Measurements from ENCODE around the gene TSSC4. TPM values are rescaled to one million over a fixed set of nuclear protein-coding genes. Genes with fewer than 3 reads are reported as not detected.
A peak's percentile ranks its signal among the peaks of the same experiment; 100 is the strongest.

TSSC4 gene
- total RNA-seq, 1 experiment from 2014 or later: 22.9 TPM

- DNase-seq (ENCODE audit: low read depth): no peak
Measured at GRCh38 chr11:2417856-2418692, 17.5 kb downstream of the TSSC4 start.

- no peak for DNase-seq (ENCODE audit: low read depth)
Measured at GRCh38 chr11:2418693-2419360, 18.3 kb downstream of the TSSC4 start.

GRCh38 chr11:2419638-2420501 lies 19.3 kb downstream of the TSSC4 start:
- peak; percentile 57 for DNase-seq (ENCODE audit: low read depth)

DNA sequence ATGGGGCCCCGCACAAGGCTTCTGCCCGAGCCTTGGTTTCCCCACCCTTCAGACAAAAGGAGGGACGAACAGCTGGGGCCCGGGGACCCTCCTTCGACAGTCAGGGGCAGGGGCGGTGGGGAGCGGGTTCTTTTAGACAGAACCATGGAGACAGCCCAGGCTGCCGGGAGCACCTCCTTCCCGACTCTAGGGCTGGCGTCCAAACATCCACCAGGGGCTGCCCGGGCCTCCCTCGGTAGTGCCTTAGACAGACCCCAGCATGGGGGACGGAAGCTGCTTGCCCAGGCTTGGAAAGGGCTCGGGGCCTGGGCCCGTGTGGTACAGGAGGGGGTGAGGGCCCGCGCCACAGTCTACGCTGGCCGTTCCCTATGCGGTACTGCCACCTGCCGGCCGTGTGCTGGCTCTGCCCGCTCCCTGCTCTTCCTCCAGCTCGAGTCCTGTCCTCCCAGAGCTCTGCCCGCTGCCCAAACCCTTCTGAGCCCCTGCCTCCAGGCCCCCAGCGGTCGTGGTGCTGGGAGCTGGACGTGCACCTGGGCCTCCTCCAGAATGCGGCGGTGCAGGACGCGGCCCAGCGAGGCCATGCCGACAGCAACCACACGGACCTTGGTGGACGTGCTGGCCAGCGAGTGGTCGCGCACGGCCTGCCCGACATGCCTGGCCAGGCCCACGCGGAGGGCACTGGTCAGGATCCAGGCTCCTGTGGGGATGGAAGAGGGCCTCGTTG lies 20.1 kb downstream of the TSSC4 start:
- DNase-seq (ENCODE audit: low read depth): peak; percentile 41

DNA sequence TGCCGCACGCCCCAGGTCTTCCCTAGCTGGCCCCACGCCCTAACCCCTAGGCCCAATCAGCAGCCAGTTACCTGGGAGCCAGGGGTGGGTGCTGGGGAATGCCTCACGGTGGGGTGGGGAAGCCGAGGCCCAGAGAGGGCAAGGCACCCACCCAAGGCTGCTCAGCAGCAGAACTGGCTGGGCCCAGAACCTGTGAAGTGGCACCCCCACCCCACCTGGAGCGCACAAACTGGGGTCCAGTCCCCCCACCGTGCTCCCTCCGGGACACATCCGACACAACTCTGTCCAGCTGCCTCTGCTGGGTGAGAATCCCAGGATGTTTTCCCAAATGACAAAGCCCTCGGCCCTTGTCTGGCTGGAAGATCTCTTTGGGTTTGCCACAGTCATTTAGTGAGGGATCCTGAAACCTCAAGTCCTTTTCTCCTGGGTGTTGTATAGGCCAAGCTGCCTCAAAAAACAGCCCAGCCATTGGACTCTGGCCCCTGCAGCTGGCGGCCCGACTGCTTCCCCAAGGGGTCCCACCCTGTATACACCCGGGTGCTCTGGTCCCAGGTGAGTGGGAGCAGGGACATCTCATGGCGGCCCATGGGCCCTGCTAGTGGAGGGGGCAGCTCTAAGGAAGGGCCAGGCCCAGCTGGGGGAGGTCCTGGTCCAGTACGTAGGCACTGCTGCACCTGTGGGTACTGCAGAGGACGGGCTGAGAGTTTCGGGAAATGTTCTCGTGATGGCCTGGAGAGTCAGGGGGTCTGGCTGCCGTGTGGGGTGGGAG lies 20.9 kb downstream of the TSSC4 start:
- DNase-seq (ENCODE audit: low read depth): no peak

DNA sequence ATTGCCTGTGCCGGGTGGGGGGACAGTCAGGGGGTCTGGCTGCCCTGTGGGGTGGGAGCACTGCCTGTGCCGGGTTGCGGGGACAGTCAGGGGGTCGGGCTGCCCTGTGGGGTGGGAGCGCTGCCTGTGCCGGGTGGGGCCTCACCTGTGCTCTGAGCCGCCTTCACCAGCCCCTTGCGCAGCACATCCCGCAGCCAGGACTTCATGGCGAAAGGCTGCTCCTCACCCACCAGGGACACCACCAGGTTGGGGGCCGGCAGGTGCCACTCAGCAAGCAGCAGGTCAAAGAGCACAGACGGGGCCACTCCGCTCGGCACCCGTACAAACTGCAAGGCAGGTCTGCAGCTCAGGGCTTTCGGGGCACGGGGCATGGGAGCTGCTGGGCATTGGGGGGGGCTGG lies 21.4 kb downstream of the TSSC4 start:
- DNase-seq (ENCODE audit: low read depth): no peak

DNA sequence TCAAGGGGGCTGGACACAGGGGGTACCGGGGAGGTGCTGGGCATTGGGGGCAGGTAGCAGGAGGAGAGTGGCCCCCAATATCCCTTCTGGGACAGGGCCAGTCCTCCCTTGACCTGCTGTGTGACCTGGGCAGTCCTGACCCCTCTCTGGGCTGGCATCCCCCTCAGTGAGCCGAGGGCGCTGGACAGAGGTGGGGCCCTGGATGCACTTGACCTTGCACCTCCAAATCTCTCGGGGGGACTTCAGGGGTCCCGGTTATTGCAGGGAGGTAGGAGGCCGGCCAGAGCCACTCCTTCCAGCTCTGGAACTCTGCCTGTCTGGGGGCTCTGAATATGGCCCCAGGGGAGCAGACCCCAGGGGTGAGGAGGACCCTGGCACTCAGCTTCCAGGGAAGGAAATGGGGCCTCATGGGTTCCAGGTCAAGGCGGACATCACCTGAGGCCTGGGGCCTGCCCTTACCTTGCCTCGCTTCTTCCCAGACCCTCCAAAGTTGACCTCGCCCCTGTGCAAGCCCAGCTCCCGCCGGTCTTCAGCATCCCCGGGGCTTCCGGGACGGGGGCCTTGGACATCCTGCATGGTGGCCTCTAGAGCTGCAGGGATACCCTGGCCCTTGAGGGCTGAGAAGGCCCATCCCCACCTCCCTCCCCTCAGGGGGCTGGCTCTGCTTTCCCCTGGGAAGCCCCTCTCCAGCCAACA lies 22.1 kb downstream of the TSSC4 start:
- no peak for DNase-seq (ENCODE audit: low read depth)

- no peak for DNase-seq (ENCODE audit: low read depth)
Measured at GRCh38 chr11:2423157-2424025, 22.8 kb downstream of the TSSC4 start.

- no peak for DNase-seq (ENCODE audit: low read depth)
Measured at GRCh38 chr11:2424811-2425495, 24.4 kb downstream of the TSSC4 start.

DNA sequence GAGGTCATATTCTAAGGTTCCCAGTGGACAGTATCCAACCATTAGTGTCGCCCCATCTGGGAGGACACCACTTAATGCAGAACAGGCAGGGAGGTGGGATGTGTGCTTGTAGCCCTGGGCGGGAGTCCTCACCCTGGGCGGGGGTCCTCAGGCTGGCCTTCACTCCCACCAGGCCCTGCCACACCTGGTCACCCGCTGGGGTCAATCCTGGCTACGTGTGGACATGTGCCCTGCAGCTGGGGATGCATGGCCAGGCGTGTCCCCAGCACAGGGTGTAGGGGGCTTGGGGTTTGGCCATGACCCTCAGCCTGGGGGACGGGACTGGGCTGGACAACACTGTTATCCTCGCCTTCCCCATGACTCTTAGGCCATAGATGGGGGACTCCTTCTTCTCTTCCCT lies 25.0 kb downstream of the TSSC4 start:
- no peak for DNase-seq (ENCODE audit: low read depth)

DNA sequence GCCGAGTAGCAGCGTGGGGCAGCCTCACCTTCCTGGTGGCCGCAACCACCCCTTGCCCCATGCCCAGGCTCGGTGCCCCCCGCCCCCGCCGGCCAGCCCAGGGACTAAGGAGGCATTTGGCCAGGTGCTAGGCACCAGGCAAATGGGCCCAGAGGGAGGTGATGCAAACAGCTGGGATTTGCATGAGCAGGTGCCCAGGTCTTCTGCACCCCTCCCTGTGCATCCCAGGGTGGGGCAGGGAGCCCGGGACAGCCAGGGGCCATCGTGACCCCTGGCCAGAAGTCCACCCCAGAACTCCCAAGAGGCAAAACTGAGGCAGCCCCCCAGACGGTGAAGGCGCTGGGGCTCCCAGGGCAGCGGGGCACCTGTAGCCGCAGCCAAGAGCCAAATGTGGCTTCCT lies 25.7 kb downstream of the TSSC4 start:
- DNase-seq (ENCODE audit: low read depth): no peak

DNA sequence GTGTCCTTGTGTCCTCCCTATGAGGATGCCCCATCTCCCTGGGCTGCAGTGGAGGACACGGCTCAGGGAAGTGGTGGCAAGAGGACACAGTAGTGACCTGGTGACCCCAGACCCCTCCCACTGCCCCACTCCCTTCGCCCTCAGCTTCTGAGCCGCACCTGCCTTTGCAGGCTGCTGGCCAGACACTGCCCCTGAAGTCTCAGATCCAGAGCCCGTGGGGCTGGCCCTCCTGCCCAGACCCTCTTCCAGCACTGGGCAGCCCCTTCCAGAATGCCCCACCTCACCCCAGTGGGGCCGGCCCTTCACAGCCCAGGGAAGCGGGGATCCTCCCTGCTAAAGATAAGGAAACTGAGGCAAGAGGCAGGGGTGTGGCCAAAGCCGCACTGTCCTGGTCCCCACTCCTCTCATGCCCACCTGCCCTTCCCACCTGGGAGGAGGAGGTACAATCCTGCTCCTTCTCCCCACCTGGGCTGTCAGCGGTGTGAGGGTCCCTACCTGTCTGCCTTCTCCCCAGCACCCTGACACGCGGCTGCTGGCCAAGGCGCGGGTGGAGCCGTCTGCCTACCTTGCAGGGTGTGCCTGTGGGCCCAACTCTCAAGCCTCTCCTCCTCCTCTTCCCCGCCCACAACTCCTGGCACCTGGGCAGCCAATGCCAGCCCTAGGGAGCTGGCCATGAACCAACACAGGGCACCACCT lies 26.4 kb downstream of the TSSC4 start:
- DNase-seq (ENCODE audit: low read depth): no peak

GRCh38 chr11:2427721-2428321 lies 27.3 kb downstream of the TSSC4 start:
- DNase-seq (ENCODE audit: low read depth): no peak

- DNase-seq (ENCODE audit: low read depth): no peak
Measured at GRCh38 chr11:2428322-2428795, 27.8 kb downstream of the TSSC4 start.

DNA sequence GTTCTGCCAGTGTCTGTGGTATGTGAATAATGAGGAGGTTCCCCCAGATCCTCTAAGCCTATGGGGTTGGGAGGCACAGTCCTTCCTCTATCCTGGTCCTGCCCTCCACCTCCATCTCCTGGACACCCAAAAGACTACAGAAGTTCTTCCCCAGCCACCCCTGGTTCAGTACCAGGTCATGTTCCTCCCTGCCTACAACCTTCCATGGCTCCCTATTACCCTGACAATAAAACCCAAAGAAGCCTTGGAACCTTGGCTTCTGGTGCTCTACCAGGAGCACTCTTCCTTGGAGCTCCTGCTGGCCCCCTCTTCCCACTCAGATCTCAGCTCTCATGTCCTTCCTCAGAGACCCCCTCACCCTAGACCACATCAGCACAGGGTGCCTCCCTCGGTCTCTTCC lies 30.8 kb downstream of the TSSC4 start:
- DNase-seq (ENCODE audit: low read depth): no peak

DNA sequence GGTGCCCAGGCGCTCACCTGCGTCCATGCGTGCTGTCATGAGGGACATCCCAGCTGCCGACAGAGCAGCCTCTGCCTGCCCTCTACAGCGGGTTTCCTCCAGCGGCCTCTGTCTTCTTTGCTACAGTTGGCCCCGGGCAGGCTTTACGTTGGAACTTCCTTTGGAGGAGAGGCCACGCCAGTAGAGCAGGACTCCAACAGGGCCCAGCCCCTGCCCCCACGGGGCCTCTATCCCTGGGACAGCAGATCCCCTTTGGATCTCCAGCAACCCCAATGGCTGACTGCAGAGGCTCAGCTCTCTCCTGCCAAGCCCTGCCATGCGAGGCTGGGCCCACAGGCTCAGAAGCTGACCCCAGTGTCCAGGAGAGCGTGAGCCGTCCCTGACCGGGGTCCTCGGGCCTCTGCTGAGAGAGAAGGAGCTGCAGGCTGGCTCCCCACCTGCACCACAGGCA lies 31.6 kb downstream of the TSSC4 start:
- no peak for DNase-seq (ENCODE audit: low read depth)

- DNase-seq (ENCODE audit: low read depth): no peak
Measured at GRCh38 chr11:2432628-2433071, 32.1 kb downstream of the TSSC4 start.

All from RPMI7951 (cell line).